M059J (cell line): ENCODE data around the gene TXNRD1. TPM values are rescaled to one million over a fixed set of nuclear protein-coding genes. Genes with fewer than 3 reads are reported as not detected.
A peak's percentile ranks its signal among the peaks of the same experiment; 100 is the strongest.
"Not testable (repeated sequence)": the region's sequence is repeated elsewhere in the genome, so short reads cannot be mapped to it uniquely, and the experiment has no call there.

Experiments
- DNase-seq: peaks from one replicate; pipeline ENCODE4 v3.0.0-alpha.2; 2012; ENCODE audit warnings: low read depth
- total RNA-seq: library from RNA; depleted of rRNA; stranded (reverse); fragments of >200 nt; shearing (Covaris generic); gene quantifications from 2 replicates; pipeline ENCODE4 v1.2.3, GENCODE V29; 2014

The TXNRD1 gene
- total RNA-seq, 1 experiment from 2014 or later: 461 TPM

DNA sequence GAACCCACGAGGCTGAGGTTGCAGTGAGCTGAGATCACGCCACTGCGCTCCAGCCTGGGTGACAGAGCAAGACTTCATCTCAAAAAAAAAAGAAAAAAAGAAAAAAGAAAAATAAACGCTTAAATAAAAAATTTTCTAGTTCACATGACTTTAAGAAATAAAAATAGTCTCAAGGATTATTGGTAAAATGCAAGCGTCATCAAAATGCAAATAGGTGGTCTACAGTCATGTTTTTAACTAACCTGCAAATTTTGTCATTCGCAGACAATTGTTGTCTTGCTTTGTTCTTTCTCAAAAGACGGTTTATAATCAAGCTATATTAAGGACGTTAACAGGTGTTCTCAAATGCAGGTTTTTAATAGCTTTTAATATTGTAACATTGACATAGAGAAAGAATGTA, 22.4 kb downstream of the TXNRD1 start:
- no peak for DNase-seq

DNA sequence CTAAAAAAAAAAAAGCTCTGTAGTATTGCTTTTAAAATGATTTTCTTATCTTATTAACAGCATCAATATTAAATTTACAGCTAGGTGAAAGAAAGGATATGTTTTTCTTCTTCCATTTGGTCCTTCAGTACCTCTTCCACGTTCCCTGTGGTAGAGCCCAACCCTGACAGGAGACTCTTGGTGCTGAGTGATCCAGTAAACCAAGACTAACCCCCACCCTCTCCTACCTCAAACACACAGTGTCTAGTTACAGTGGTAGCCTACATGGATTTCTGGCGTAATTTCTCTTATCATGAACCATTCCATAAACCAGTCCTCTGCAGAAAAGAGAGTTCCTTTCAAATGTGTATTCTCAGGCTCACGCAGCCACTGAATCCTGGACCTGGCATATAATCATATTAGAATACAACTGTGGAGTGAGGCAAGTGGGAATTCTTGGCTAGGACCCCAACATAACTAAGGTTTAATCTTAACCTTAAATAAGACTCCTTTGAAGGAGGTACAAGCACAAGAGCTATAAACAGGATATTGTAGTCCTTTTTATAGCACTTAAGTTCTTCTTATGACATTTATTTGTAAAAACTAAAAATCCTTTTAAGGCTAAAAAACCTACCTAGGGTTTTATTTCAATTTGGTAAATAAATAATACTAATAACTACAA, 27.1 kb downstream of the TXNRD1 start:
- DNase-seq: no peak

DNA sequence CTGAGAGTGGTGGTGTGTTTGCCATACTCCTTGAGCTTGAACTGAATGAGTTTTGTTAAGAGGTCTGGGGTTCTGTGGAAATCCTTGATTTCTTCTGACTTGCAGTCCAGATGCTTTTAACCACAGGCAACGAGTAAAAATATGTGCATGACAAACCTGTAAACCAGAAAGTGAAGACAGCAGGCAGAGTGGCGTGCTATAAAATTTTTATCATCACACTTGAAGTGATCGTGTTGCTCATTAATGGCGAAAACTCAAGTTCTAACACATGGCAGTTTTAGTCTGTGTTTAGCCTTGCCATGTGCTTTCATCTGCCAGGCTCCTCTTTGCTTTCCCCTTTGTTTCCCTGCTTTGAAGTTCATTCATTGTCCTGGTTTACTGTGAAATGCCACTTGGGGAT, 28.0 kb downstream of the TXNRD1 start:
- peak; percentile 26 for DNase-seq

DNA sequence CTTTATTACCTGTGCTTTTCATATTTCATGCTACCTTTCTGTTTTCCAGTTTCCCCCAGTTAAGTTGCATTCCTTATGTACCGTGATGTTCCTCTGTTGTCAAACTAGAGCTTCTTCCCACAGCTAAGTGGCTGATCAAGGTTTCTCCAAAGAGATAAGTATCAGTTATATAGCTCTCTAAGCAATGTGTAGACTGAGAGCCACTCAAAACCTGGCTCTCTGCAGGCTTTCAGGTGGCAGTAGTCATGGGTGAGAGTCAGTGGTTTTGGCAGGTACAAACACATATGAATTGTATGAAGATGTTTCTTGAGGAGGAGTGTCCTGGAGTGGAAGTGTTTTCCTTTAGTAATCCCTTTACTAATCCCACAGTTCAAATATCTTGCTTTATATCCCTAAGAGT, 28.4 kb downstream of the TXNRD1 start:
- no peak for DNase-seq

DNA sequence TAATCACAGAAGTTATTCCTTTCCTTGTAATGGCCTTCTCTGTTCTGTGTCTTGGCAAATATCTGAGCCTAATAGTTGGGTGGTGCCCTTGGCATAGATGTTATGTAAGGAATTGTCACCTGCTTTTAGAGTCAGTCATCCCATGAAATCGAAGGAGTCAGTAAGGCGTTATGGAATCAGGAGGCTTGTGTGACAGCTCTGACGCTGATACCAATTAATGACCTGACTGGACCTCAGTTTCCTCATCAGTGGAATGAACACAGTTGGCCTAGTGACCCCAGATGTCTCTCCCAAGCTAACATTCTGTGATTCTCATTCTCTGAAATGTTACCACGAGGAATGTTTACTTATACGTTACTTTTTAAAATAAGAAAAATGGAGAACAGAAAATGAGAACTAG, 32.1 kb downstream of the TXNRD1 start:
- no peak for DNase-seq

DNA sequence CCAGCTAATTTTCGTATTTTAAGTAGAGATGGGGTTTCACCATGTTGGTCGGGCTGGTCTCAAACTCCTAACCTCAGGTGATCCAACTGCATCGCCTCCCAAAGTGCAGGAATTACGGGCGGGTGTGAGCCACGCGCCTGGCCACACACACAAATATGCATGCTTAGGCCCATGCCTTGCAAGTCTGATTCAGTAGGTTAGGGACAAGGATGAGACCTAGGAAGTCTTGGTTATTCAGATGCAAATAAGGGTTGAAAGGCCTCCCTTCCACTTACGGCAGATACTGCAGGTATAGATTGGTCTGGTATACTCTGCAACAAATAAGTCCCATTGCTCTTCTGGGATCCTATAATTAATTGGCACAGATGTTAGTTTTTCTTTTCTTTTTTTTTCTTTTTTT, 32.9 kb downstream of the TXNRD1 start:
- no peak for DNase-seq

DNA sequence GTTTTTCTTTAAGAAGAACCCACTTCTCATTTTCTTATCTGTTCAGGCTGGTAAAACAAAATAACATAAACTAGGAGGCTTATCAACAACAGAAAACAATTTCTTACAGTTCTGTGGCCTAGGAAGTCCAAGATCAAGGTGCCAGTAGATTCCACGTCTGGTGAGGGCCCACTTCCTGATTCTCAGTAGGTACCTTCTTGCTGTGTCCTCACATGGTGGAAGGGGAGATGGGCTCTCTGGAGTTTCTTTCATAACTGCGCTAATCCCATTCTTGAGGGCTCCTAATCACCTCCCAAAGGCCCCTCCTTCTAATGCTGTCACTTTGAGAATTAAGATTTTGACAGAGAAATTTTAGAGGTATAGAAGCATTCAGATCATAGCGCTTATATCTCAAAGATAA, 33.4 kb downstream of the TXNRD1 start:
- DNase-seq: no peak

DNA sequence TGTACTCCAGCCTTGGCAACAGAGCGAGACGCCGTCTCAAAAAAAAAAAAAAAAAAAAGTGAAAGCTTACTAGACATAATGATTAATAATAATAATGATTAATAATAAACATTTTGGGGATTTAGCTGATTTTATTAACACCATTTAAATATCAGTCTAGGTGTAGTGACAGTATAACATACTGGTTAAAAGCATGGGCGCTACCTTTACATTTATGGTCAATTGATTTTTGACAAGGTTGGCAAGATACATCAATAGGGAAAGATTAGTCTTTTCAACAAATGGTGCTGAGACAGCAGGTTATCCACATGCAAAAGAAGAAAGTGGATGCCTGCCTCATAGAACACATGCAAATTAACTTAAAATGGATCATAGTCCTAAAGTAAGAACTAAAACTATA, 34.3 kb downstream of the TXNRD1 start:
- DNase-seq: no peak

DNA sequence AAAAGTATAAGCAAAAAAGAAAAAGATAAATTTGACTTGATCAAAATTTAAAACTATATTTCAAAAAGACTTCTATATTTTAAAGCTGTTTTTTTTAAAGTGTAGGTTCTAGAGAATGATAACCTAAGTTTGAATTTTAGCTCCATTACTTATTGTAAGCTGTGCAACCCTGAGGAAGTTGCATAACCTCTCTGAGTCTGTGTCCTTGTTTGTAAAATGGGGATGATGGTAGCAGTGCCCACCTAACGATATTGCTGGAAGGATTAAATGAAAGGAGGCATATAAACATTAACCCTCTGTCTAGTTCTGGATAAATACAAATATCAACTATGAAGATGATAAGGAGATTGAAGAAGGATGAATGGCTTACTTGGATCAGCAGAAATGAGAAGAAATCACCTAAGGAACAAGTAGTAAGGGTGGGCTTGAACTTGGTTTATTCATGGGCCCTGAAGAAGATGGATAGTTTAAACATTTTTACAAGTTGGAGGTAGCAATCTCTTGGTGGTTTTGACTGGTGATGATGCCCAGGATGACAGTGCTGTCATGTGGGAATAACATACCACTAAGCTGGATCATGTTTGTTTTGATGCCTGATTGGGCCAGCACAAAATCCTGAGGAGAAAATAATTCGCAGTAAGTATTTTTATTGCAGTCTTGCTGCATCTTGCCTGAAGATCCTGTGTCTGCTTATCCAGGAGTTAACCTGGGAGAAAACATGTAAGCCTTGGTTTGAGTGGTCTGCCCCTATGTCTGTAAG, 35.0 kb downstream of the TXNRD1 start:
- DNase-seq: no peak

DNA sequence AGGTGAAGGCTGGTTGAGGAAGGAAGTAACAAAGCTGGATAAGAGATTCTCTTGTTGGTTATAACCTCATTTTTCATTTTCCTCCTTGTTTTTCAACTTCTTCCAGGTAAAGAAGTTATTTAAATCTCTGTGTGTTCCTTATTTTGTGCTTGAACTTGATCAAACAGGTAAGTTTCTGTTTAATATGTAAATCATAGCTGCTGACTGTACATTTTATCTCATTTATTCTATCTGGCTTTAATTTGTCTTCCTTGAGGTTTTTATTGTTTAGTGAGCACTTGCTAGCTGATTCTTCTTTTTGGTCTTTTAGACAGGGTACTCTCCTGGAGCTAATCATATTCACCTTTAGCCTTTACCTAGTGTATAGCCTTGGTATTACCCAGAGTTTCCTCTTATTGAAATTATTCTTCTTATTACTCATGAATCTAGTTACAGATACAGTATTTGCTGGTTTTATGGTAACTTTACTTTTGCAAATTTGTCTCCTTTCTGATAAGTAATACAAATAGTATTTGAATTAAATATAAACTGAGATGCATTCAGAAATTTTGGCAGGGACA, 42.4 kb downstream of the TXNRD1 start:
- DNase-seq: no peak

DNA sequence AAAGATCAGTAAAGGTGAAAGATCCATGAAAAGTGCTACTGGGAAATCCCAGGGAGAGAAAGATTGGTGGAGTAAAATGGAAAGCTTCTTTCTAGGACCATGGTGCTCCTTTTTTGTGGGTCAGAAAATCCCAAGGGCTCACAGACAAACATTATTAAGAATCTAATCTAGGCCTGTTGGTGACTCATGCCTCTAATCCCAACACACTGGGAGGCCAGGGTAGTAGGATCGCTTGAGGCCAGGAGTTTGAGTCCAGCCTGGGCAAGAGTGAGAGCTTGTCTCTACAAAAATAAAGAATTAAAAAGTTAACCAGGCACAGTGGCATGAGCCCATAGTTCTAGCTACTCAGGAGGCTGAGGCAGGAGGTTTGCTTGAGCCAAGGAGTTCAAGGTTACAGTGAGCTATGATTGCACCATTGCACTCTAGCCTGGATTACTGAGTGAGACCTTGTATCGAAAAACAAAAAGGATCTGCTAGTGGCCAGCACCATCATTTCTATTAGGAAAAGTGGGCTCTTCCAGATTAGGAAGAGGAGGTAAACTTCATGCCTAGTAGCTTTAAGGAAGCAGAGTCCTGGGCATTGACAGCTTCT, 43.0 kb downstream of the TXNRD1 start:
- peak; percentile 40 for DNase-seq

DNA sequence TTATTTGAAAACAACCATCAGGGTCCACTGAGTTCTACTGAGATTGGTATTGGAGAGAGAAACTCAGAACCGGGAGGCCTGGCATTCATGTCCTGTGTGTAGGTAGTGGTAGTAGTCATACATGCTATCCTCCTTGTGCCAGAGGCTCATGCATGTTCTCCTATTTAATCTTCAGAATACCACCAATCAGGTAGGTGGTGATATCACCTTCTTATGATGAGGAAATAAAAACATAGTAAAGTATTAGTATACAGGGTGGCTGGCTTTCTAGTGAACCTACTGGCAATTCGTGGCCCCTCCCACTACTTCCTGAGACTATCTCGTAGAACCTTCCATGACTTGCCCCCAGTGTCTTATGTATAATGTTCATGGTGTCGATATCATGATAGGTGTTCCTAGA, 47.4 kb downstream of the TXNRD1 start:
- no peak for DNase-seq

DNA sequence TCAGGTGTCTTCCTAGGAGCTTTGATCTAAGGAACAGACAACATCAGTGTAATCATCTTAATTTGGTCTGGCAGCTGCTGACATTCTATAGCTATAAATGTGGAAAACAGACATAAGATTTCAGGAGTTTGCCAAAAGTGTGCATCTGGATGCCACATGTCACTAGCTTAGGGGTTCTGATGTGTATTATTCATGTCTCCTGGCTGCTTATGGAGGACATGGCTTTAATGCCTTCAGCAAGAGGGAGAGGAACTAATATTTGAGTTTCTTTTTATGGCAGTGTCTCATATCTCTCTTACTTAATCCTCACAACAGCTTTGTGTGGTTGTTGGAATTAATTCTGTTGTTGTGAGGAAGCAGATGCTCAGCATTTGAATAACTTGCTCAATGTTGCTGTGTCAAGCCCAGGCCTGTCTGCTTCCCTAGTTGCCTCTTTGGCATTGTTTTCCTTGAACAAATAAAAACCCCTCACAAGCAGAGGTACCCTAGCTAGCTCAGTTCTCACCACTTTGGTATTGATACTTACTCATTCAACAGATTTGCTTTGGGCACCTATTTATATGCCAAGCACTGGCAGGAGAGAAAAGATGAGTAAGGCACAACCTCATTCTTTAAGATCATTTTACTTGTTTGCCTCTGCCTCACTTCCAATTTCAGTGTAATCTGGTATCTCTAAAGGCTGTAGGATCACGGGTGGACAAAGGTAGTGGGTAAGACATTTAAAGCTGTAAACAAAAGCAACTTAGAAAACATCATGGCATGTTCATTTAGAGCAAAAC, 48.2 kb downstream of the TXNRD1 start:
- DNase-seq: no peak

DNA sequence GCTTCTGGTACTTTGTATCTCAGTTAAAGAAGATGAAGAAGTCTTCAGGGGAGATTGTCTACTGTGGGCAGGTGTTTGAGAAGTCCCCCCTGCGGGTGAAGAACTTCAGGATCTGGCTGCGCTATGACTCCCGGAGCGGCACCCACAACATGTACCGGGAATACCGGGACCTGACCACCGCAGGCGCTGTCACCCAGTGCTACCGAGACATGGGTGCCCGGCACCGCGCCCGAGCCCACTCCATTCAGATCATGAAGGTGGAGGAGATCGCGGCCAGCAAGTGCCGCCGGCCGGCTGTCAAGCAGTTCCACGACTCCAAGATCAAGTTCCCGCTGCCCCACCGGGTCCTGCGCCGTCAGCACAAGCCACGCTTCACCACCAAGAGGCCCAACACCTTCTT, 49.9 kb downstream of the TXNRD1 start:
- DNase-seq: not testable (repeated sequence)

DNA sequence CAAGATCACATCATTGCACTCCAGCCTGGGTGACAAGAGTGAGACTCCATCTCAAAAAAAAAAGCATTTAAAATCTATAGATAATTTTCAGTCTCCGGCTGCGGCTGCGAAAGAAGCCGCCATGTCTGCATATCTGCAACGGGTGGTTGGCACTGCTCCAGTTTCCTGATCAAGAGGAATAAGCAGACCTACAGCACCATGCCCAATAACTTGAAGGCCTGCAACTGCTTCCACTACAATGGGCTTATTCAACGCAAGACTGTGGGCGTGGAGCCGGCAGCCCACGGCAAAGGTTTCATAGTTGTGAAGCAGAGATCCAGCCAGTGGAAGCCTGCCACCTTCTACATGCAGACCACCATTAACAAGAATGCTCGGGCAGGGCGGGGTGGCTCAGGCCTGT, 57.4 kb downstream of the TXNRD1 start:
- DNase-seq: no peak

DNA sequence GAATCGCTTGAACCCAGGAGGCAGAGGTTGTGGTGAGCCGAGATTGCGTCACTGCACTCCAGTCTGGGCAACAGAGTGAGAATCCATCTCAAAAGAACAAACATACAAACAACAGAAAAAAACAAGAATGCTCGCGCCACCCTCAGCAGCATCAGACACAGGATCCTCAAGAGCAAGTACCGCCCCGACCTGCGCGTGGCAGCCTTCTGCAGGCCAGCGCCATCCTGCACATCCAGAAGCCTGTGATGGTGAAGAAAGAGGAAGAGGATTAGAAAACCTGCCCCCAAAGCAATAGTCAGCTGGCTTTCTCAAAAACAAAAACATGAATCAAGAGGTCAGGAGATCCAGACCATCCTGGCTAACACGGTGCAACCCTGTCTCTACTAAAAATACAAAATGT, 57.9 kb downstream of the TXNRD1 start:
- DNase-seq: no peak

DNA sequence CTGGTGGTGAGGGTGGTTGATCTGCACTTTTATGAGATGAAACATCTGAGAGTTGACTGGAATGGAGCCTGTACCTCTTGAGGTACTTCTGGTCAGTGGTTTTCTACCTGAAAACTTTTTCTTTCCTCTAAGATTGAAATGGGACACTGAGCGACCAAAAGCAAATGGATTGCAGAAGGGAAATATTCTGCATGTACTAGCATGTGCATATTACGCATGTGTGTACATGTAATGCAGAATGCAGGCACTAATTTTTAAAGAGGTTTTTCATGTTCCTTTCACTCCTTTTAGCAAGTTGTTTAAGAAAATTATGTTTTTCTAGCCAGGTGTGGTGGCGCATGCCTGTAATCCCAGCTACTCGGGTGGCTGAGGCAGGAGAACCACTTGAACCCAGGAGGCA, 59.2 kb downstream of the TXNRD1 start:
- DNase-seq: no peak

DNA sequence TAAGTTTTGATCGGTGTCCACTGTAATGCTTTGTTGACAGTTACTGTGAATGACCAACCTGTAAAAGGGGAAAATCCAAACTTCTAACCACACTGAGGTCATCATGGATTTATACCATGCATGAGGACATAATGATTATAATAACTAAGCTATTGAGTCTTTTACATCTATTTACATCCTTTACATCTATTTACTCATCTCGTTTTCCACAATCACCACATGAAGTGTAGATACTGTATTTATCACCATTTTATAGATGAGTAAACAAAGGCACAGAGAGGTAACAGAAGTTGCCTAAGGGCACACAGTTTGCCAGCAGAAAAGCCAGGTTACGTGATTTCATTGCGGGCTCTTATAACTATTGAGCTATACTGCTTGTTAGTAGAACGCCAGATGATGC, 60.1 kb downstream of the TXNRD1 start:
- DNase-seq: peak; percentile 69

DNA sequence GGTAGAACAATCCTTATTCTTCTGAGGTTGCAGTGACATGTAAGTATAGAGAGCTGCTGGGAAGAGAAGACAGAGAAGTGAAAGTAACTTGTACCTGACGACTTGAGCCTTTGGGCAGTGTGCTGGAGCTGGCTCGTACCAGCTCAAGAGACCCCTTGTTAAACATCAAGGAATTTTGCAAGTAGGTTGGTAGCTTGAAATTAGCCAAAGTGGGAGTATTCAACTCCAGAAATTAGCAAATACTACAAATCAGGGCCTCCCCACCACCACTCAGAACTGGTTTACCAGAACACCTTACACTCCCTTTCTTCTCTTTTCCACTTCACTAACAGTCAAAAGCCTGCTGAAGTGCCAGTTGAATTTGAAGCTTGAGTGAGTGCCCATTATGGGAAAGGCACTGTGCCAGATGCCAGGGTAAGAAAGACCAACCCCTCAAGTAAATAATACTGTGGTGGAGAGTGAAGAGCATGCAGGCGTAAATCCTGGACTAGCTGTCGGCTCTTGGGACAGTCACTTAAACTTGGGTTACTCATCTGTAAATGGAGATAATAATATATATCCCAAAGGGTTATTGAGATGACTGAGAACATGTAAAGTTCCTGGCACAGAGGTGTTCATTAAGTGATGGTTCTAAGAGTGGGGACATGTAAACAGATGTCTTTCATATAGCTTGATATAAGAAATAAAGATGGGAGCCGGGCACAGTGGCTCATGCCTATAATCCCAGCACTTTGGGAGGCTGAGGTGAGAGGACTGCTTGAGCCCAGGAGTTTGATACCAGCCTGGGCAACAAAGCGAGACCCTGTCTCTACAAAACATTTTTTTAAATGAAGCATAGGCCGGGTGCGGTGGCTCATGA, 60.9 kb downstream of the TXNRD1 start:
- DNase-seq: peak; percentile 91

DNA sequence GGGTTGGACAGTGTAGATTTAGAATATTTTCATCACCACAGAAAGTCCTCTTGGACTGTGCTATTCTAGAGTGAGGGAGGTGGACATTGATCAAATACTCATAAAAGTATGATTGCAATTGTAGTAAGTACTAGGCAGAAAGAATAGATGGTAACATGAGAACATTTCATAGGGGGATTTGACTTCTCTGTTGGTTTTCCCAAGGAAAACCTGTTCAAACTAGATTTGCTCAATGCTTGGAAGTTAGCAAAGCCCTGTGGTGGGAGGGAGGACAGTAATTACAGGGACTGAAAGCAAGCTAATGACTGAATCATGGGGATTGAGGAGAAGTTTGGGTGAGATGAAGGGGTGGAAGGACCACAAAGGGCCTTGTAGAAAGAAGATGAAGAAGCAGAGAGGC, 63.6 kb downstream of the TXNRD1 start:
- peak; percentile 76 for DNase-seq

DNA sequence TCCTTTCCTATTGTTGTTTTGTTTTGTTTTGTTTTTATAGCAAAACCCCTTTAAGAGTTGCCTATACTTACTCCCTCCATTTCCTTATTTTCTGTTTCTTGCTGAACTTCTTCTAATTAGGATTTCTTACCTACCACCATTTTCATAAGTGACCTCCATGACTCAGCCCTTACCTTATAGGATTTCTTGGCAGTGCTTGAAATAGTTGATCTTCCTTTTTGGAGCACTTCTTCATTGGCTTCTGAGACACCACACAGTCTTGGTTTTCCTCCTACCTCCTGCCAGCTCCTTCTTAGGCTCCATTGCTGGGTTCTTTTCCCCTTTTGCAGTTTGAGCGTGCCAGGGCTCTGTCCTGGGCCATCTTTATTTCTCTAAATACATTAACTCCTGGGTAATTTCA, 64.5 kb downstream of the TXNRD1 start:
- DNase-seq: peak; percentile 52
